Measurements from ENCODE around the gene CPT2. TPM values are rescaled to one million over a fixed set of nuclear protein-coding genes. Genes with fewer than 3 reads are reported as not detected.

Gene CPT2
- total RNA-seq, result 16.6 and 20.1 TPM in 2 replicates

GRCh38 chr1:53196485-53197290 is at the start of gene CPT2:
Gene CPT2, plus strand, starts transcription at chr1:53196824. Its CDS starts 120 bp downstream, at chr1:53196944.

GRCh38 chr1:53220171-53220961 is 23.7 kb downstream of the CPT2 start, which contains the start of gene CZIB:
Gene CZIB, minus strand, starts transcription at chr1:53220634. Its CDS starts 59 bp downstream, at chr1:53220575.

GRCh38 chr1:53238197-53239155 is 41.9 kb downstream of the CPT2 start, which contains the start of gene MAGOH:
Gene MAGOH, minus strand, starts transcription at chr1:53238518. Its CDS starts 70 bp downstream, at chr1:53238448.

Other genes starting within 250 kb of the CPT2 start
- gene PODN, start 134.6 kb upstream of the CPT2 start, total RNA-seq, result 20.8 and 23.0 TPM in 2 replicates
- 0.24 TPM in 1 of 2 replicates, not detected in the other for gene SLC1A7, start 54.2 kb upstream of the CPT2 start, total RNA-seq
- gene CZIB, start 23.8 kb downstream of the CPT2 start, total RNA-seq, result 38.3 and 45.2 TPM in 2 replicates
- 16.0 and 17.4 TPM in 2 replicates for gene MAGOH, start 41.7 kb downstream of the CPT2 start, total RNA-seq
- gene LRP8, start 131.2 kb downstream of the CPT2 start, total RNA-seq, result 12.6 and 17.5 TPM in 2 replicates

All from hair follicle dermal papilla cell (primary cell).